OCI-LY3 (cell line): ENCODE results near the gene ADTRP.

ENCODE experiments used
- H2AFZ ChIP-seq: fragments of 200-600, 300-600 bp; shearing (Covaris generic); 2 replicates; pipeline ENCODE4 v1.6.0; 2014; ENCODE audit warnings: antibody characterized with exemption, low read depth, low read length
- H3K27ac ChIP-seq: fragments of 200-600, 300-600 bp; sonication (generic); 2 replicates; pipeline ENCODE4 v1.5.1; 2014; ENCODE audit warnings: mild to moderate bottlenecking, low read length, moderate library complexity, mixed read lengths
- H3K27me3 ChIP-seq: fragments of 200-600, 300-600 bp; sonication (generic); 2 replicates; pipeline ENCODE4 v1.6.1; 2014; ENCODE audit warnings: low read depth, low read length, mixed read lengths
- H3K36me3 ChIP-seq: fragments of 200-600, 300-600 bp; sonication (generic); replicated peaks from 2 replicates; pipeline ENCODE3; 2014; ENCODE audit warnings: low read depth, low read length, mixed read lengths
- H3K4me1 ChIP-seq: fragments of 300-600, 200-600 bp; sonication (generic); 2 replicates; pipeline ENCODE4 v1.6.1; 2014; ENCODE audit warnings: low read length, mixed read lengths
- H3K4me2 ChIP-seq: fragments of 200-600, 300-600 bp; sonication (generic); 2 replicates; pipeline ENCODE4 v1.6.1; 2014; ENCODE audit warnings: low read length, mixed read lengths
- H3K4me3 ChIP-seq: fragments of 300-600, 200-600 bp; sonication (generic); 2 replicates; pipeline ENCODE4 v1.5.1; 2014; ENCODE audit warnings: antibody characterized with exemption, mild to moderate bottlenecking, low read length, moderate library complexity
- H3K79me2 ChIP-seq: fragments of 300-600, 200-600 bp; shearing (Covaris generic); 2 replicates; pipeline ENCODE4 v1.6.1; 2014; ENCODE audit warnings: mild to moderate bottlenecking, low read length, mixed read lengths
- H3K9ac ChIP-seq: fragments of 300-600, 200-600 bp; shearing (Covaris generic); 2 replicates; pipeline ENCODE4 v1.6.0; 2014; ENCODE audit warnings: mild to moderate bottlenecking, low read length, moderate library complexity
- H3K9me3 ChIP-seq: fragments of 200-600, 300-600 bp; shearing (Covaris generic); 2 replicates; pipeline ENCODE4 v1.6.1; 2014; ENCODE audit warnings: low read length, mixed read lengths; ENCODE audit not compliant: insufficient read depth
- H4K20me1 ChIP-seq: fragments of 200-600, 300-600 bp; sonication (generic); 2 replicates; pipeline ENCODE4 v1.6.1; 2016; ENCODE audit warnings: low read length, mixed read lengths; ENCODE audit not compliant: insufficient read depth
- EZH2phosphoT487 ChIP-seq: fragments of 200-600 bp; shearing (Covaris generic); IDR thresholded peaks from 2 replicates; pipeline ENCODE4 v1.6.1; 2018; ENCODE audit warnings: antibody characterized with exemption, mixed run types, low read depth
- TF ChIP-seq, protein P1 (sequence below): fragments of 200-600, 300-600 bp; sonication (generic); IDR thresholded peaks from 2 replicates; pipeline ENCODE4 v1.5.1; 2014; ENCODE audit warnings: antibody characterized with exemption, low read length, low read depth

The ADTRP gene

GRCh38 chr6:11702089-11702488 is 76.5 kb downstream of the ADTRP start:
- Histone ChIP-seq H3K9me3 (no peaks in the 10 kb centered on the region), H3K4me2 (no peak overlapping the region), H4K20me1 (no peaks in the 10 kb centered on the region), H2AFZ (no peak overlapping the region), H3K4me3 (no peak overlapping the region), H3K79me2 (no peaks in the 10 kb centered on the region), H3K4me1 (no peaks in the 10 kb centered on the region), H3K27me3 (no peaks in the 10 kb centered on the region), H3K9ac (no peak overlapping the region), H3K36me3 (no peaks in the 10 kb centered on the region), H3K27ac (no peak overlapping the region)
- TF ChIP-seq, protein P1, sequence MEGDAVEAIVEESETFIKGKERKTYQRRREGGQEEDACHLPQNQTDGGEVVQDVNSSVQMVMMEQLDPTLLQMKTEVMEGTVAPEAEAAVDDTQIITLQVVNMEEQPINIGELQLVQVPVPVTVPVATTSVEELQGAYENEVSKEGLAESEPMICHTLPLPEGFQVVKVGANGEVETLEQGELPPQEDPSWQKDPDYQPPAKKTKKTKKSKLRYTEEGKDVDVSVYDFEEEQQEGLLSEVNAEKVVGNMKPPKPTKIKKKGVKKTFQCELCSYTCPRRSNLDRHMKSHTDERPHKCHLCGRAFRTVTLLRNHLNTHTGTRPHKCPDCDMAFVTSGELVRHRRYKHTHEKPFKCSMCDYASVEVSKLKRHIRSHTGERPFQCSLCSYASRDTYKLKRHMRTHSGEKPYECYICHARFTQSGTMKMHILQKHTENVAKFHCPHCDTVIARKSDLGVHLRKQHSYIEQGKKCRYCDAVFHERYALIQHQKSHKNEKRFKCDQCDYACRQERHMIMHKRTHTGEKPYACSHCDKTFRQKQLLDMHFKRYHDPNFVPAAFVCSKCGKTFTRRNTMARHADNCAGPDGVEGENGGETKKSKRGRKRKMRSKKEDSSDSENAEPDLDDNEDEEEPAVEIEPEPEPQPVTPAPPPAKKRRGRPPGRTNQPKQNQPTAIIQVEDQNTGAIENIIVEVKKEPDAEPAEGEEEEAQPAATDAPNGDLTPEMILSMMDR, result no peak
- no peak for TF ChIP-seq EZH2phosphoT487

DNA sequence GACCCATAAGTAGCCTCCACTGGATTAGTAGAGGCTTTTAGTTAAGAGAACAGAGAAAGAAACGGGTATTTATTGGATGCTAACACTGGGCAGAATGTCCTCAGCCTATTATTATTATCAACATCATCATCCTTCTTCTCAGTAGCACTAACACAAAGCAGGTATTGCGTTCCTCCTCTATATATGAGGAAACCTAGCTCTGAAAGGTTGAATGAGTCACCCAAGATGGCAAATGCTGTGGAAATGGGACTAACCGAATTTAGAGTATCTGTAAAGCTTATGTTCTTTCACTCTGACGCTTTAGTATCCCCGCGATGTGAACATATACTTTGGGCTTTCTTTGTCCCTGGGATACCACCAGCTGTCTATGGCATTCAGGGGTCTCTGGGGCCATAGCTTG is 77.0 kb downstream of the ADTRP start:
- Histone ChIP-seq H3K9me3 (no peaks in the 10 kb centered on the region), H3K36me3 (no peaks in the 10 kb centered on the region), H3K27ac (no peak overlapping the region), H3K4me3 (no peak overlapping the region), H4K20me1 (no peaks in the 10 kb centered on the region), H3K4me2 (no peak overlapping the region), H3K27me3 (no peaks in the 10 kb centered on the region), H3K9ac (no peak overlapping the region), H3K79me2 (no peaks in the 10 kb centered on the region), H3K4me1 (no peaks in the 10 kb centered on the region), H2AFZ (no peak overlapping the region)
- TF ChIP-seq, protein P1, result no peak
- TF ChIP-seq EZH2phosphoT487, result no peak

DNA sequence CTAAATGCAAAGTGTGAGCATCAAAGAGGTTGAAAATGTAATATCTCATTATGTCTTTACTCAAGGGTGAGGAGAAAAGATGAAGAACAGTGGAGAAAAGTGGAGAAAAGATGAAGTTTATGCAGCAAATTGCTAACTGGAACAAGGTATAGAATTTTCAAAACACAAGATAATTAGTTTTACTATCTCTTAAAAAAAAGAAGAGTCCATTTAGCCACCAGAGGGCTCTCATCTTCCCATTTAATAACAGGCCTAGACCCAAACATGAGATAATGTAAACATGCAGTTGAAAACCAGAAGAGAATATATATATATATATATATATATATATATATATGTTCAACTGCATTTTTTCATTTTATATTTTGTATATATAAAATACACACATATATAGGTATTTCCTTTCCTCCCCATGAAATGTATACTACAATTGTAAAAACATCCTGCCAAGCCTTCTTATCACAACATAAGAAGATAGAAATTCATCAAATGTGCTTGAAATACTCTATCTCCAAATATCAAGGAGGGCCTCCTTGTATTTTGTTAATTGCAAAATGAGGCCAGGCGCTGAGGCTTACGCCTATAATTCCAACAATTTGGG is 78.4 kb downstream of the ADTRP start:
- H3K4me3 ChIP-seq, result no peak overlapping the region
- no peaks in the 10 kb centered on the region for H3K4me1 ChIP-seq
- TF ChIP-seq EZH2phosphoT487, result no peak
- TF ChIP-seq, protein P1, result peak; percentile 45
- no peaks in the 10 kb centered on the region for H4K20me1 ChIP-seq
- no peaks in the 10 kb centered on the region for H3K9me3 ChIP-seq
- H3K27ac ChIP-seq, result no peak overlapping the region
- H3K79me2 ChIP-seq, result no peaks in the 10 kb centered on the region
- no peaks in the 10 kb centered on the region for H3K27me3 ChIP-seq
- H3K4me2 ChIP-seq, result no peak overlapping the region
- no peak overlapping the region for H3K9ac ChIP-seq
- no peaks in the 10 kb centered on the region for H3K36me3 ChIP-seq
- H2AFZ ChIP-seq, result no peak overlapping the region

DNA sequence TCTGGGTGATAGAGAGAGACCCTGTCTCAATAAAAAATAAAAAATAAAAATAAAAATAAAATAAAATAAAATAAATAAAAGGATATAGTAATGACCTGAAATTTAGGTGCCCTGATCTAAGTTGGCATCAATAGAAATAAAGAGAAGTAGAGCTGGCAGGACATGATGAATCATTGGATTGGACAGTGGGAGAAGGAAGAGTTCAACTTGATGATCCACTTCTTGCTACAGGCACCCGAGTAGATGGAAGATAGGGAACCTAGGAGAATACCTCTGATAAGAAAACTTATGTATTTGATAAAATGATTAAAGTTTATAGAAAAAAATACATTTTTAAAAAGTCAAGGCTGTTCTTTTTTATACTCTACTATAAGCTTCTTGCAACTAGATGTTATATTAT is 79.0 kb downstream of the ADTRP start:
- H3K27me3 ChIP-seq, result no peaks in the 10 kb centered on the region
- H3K4me2 ChIP-seq, result no peak overlapping the region
- H3K27ac ChIP-seq, result no peak overlapping the region
- no peaks in the 10 kb centered on the region for H4K20me1 ChIP-seq
- no peak overlapping the region for H2AFZ ChIP-seq
- no peaks in the 10 kb centered on the region for H3K9me3 ChIP-seq
- H3K9ac ChIP-seq, result no peak overlapping the region
- no peak for TF ChIP-seq EZH2phosphoT487
- TF ChIP-seq, protein P1, result no peak
- no peak overlapping the region for H3K4me3 ChIP-seq
- no peaks in the 10 kb centered on the region for H3K79me2 ChIP-seq
- H3K36me3 ChIP-seq, result no peaks in the 10 kb centered on the region
- no peaks in the 10 kb centered on the region for H3K4me1 ChIP-seq
